ENCODE measurements around the gene TLR2. TPM values are rescaled to one million over a fixed set of nuclear protein-coding genes. Genes with fewer than 3 reads are reported as not detected.

Gene TLR2
- total and polyA plus RNA-seq, 2 experiments from 2014 or later = 0.63 to 1.2 TPM

GRCh38 chr4:153643406-153644383 is 40.4 kb upstream of the TLR2 start:
- H3K27ac ChIP-seq (ENCODE audit: low read depth) = no peak overlapping the region
- no peak overlapping the region for H2AFZ ChIP-seq
- peak; percentile 47 for DNase-seq (ENCODE audit: low spot score)
- H3K9me2 ChIP-seq (ENCODE audit: insufficient read depth) = no peaks in the 10 kb centered on the region
- Mint-ChIP-seq H3K27ac (no peak overlapping the region), H3K9me3 (peaks cover 9% of the 10 kb centered on the region; the same call in 2 of the 3 replicates), H3K4me1 (peaks cover 15% of the 10 kb centered on the region), H3K36me3 (ENCODE audit: low read depth) (no peaks in the 10 kb centered on the region), H3K27me3 (ENCODE audit: insufficient read depth, low read depth, poor library complexity) (peaks cover 3% of the 10 kb centered on the region), H3K4me3 (no peak overlapping the region)
- no peak overlapping the region for H3K4me2 ChIP-seq
- no peaks in the 10 kb centered on the region for H3K4me1 ChIP-seq (ENCODE audit: insufficient read depth)
- ATAC-seq = peak; percentile 23; the same call in 1 of the 3 replicates
- no peaks in the 10 kb centered on the region for H3K36me3 ChIP-seq (ENCODE audit: insufficient read depth)
- H3K27me3 ChIP-seq (ENCODE audit: insufficient read depth) = no peaks in the 10 kb centered on the region
- no peak overlapping the region for H3K4me3 ChIP-seq
- H3F3A ChIP-seq (replicated peaks; ENCODE audit: low read depth) = no peaks in the 10 kb centered on the region
- peak; percentile 53 to 58 for TF ChIP-seq CTCF (conservative IDR thresholded peaks at IDR 0.05; ENCODE audit: low read depth in 2 of 2)
- no peak for TF ChIP-seq REST (IDR thresholded peaks at IDR 0.05; ENCODE audit: unreplicated experiment)
- no peaks in the 10 kb centered on the region for H3K79me2 ChIP-seq (replicated peaks; ENCODE audit: insufficient read depth)
- H4K20me1 ChIP-seq (replicated peaks; ENCODE audit: insufficient read depth) = no peaks in the 10 kb centered on the region

- no peaks in the 10 kb centered on the region for H3F3A ChIP-seq (replicated peaks; ENCODE audit: low read depth)
- H3K27me3 Mint-ChIP-seq (ENCODE audit: insufficient read depth, low read depth, poor library complexity) = peaks cover 1% of the 10 kb centered on the region
These were observed 38.9 kb upstream of the TLR2 start for GRCh38 chr4:153645183-153645582.

More at GRCh38 chr4:153645183-153645582, 38.9 kb upstream of the TLR2 start:
- H3K9me3 Mint-ChIP-seq = peaks cover 9% of the 10 kb centered on the region; the same call in 2 of the 3 replicates
- Histone ChIP-seq H3K9me2 (ENCODE audit: insufficient read depth) (no peaks in the 10 kb centered on the region), H3K4me2 (no peak overlapping the region), H3K36me3 (ENCODE audit: insufficient read depth) (no peaks in the 10 kb centered on the region), H3K27ac (ENCODE audit: low read depth) (no peak overlapping the region), H3K4me1 (ENCODE audit: insufficient read depth) (no peaks in the 10 kb centered on the region), H4K20me1 (replicated peaks; ENCODE audit: insufficient read depth) (no peaks in the 10 kb centered on the region), H3K79me2 (replicated peaks; ENCODE audit: insufficient read depth) (no peaks in the 10 kb centered on the region), H3K27me3 (ENCODE audit: insufficient read depth) (no peaks in the 10 kb centered on the region), H2AFZ (no peak overlapping the region), H3K4me3 (no peak overlapping the region)
- H3K4me3 Mint-ChIP-seq = no peak overlapping the region
- DNase-seq (ENCODE audit: low spot score) (peak; percentile 44), ATAC-seq (no peak)
- H3K27ac Mint-ChIP-seq = no peak overlapping the region
- TF ChIP-seq EZH2phosphoT487 (IDR thresholded peaks at IDR 0.05; ENCODE audit: unreplicated experiment) = no peak
- no peak for TF ChIP-seq ZNF331 (CRISPR knock-in tag; IDR thresholded peaks at IDR 0.05; ENCODE audit: low read depth)
- TF ChIP-seq JUNB (IDR thresholded peaks at IDR 0.05; ENCODE audit: unreplicated experiment) = no peak
- TF ChIP-seq CTCF (conservative IDR thresholded peaks at IDR 0.05; ENCODE audit: low read depth in 2 of 2) = peak; percentile 57 to 58
- H3K4me1 Mint-ChIP-seq = peaks cover 12% of the 10 kb centered on the region; the same call in 2 of the 3 replicates
- H3K36me3 Mint-ChIP-seq (ENCODE audit: low read depth) = no peaks in the 10 kb centered on the region

Data from GM23338 (cell line).